B cell (primary cell): Measurements from ENCODE around the gene DCAF15. TPM values are rescaled to one million over a fixed set of nuclear protein-coding genes. Genes with fewer than 3 reads are reported as not detected.
A peak's percentile ranks its signal among the peaks of the same experiment; 100 is the strongest.

Experiments used
- ATAC-seq: fragments of 200-7000 bp; cut with Tn5 transposase; one replicate; pipeline ENCODE4 v1.10.0; 2021; ENCODE audit warnings: low read depth, mild to moderate bottlenecking, moderate number of reproducible peaks, moderate library complexity
- CTCF ChIA-PET: fragments of 350-600 bp; sonication (Branson Sonifier 250); formaldehyde crosslinking; loops from one replicate; lab custom pipeline; 2021; ENCODE audit warnings: antibody characterized with exemption, inconsistent platforms; lab: Charles Lee
- POLR2A ChIA-PET: fragments of 350-600 bp; sonication (Branson Sonifier 250); formaldehyde crosslinking; loops from one replicate; lab custom pipeline; 2021; ENCODE audit warnings: antibody characterized with exemption; lab: Charles Lee
- DNase-seq: peaks from one replicate; pipeline ENCODE4 v3.0.0; 2013
- H2AFZ ChIP-seq: 2 replicates; pipeline ENCODE4 v1.6.1; 2012; ENCODE audit warnings: mild to moderate bottlenecking, low read depth, low read length; ENCODE audit not compliant: insufficient read depth, poor library complexity, severe bottlenecking
- H3K27ac ChIP-seq, 2 donors: 1 replicate in 1 of 2; 2 replicates in 1 of 2; pipeline ENCODE4 v1.5.1; 2012 to 2013; ENCODE audit warnings: low read length in 2 of 2, mild to moderate bottlenecking in 2 of 2, moderate library complexity in 1 of 2
- H3K27me3 ChIP-seq, 4 experiments: fragments of 200-600 bp in 1 of 4; sonication (generic) in 1 of 4; replicated peaks in 1 of 4; 1 replicate in 2 of 4; 2 replicates in 2 of 4; pipeline versions ENCODE4 v1.6.1 to v1.7.0; 2013 to 2016; ENCODE audit warnings: low read length in 3 of 4, mild to moderate bottlenecking in 2 of 4, mixed read lengths in 1 of 4, moderate library complexity in 1 of 4; ENCODE audit not compliant: insufficient read depth in 4 of 4, control insufficient read depth in 3 of 4; ENCODE audit errors: control extremely low read depth in 1 of 4
- H3K36me3 ChIP-seq, 2 experiments: replicated peaks in 1 of 2; 1 replicate in 1 of 2; 2 replicates in 1 of 2; pipeline versions ENCODE4 v1.6.1 to v1.7.1; 2013; ENCODE audit warnings: low read length in 1 of 2; ENCODE audit not compliant: insufficient read depth in 2 of 2, control insufficient read depth in 1 of 2; ENCODE audit errors: control extremely low read depth in 1 of 2, extremely low read depth in 1 of 2
- H3K4me1 ChIP-seq, 2 donors: fragments of 200-600 bp in 1 of 2; sonication (generic) in 1 of 2; 1 replicate in 1 of 2; 2 replicates in 1 of 2; pipeline versions ENCODE4 v1.5.1 to v1.6.1; 2013 to 2017; ENCODE audit warnings: low read length in 2 of 2; ENCODE audit not compliant: control insufficient read depth in 2 of 2, insufficient read depth in 2 of 2
- H3K4me2 ChIP-seq: replicated peaks from 2 replicates; pipeline ENCODE3; 2012; ENCODE audit warnings: mild to moderate bottlenecking, low read depth, low read length; ENCODE audit not compliant: poor library complexity, severe bottlenecking
- H3K4me3 ChIP-seq, 5 experiments: fragments of 200-600 bp in 1 of 5; sonication (generic) in 1 of 5; 1 replicate in 3 of 5; 2 replicates in 2 of 5; pipeline versions ENCODE4 v1.5.1 to v1.7.0; 2011 to 2016; ENCODE audit warnings: low read length in 4 of 5, mild to moderate bottlenecking in 4 of 5, low read depth in 2 of 5, control low read depth in 1 of 5, moderate library complexity in 1 of 5; ENCODE audit not compliant: insufficient read depth in 1 of 5; ENCODE audit errors: control extremely low read depth in 1 of 5, extremely low read depth in 1 of 5
- H3K79me2 ChIP-seq: fragments of 200-600 bp; sonication (generic); one replicate; pipeline ENCODE4 v1.6.0; 2016; ENCODE audit warnings: low read length; ENCODE audit not compliant: control insufficient read depth, insufficient read depth
- H3K9ac ChIP-seq: fragments of 200-600 bp; sonication (generic); 2 replicates; pipeline ENCODE4 v1.6.1; 2017; ENCODE audit warnings: mild to moderate bottlenecking, low read length, moderate library complexity
- H3K9me3 ChIP-seq, 3 donors: one replicate each; pipeline versions ENCODE4 v1.6.1 to v1.7.1; 2013; ENCODE audit warnings: low read length in 2 of 3; ENCODE audit not compliant: control insufficient read depth in 2 of 3, insufficient read depth in 1 of 3; ENCODE audit errors: control extremely low read depth in 1 of 3
- H4K20me1 ChIP-seq: 2 replicates; pipeline ENCODE4 v1.6.0; 2012; ENCODE audit warnings: mild to moderate bottlenecking, low read length; ENCODE audit not compliant: insufficient read depth, control insufficient read depth, poor library complexity, severe bottlenecking
- H3K27ac Mint-ChIP-seq: one replicate; pipeline ENCODE4 v1.8.0; 2021; ENCODE audit warnings: mixed read lengths
- H3K27me3 Mint-ChIP-seq: one replicate; pipeline ENCODE4 v1.8.0; 2021; ENCODE audit warnings: mixed read lengths
- H3K4me1 Mint-ChIP-seq: one replicate; pipeline ENCODE4 v1.8.0; 2021; ENCODE audit warnings: mixed read lengths
- H3K4me3 Mint-ChIP-seq: one replicate; pipeline ENCODE4 v1.8.0; 2021; ENCODE audit warnings: mixed read lengths
- H3K9me3 Mint-ChIP-seq: one replicate; pipeline ENCODE4 v1.8.0; 2022; ENCODE audit warnings: mixed read lengths; ENCODE audit not compliant: insufficient read depth
- EZH2 ChIP-seq: IDR thresholded peaks from 2 replicates; pipeline ENCODE4 v1.6.1; 2012; ENCODE audit warnings: borderline replicate concordance, low read depth, mild to moderate bottlenecking, moderate library complexity, low read length; ENCODE audit not compliant: insufficient read depth, poor library complexity, severe bottlenecking
- WGBS: methylation state at CpG from one replicate; pipeline ENCODE4 v1.1.5; 2013; ENCODE audit warnings: missing lambda C conversion rate; ENCODE audit not compliant: insufficient coverage; 5-methylcytosine and 5-hydroxymethylcytosine counted together
- intact Hi-C: fragments of 100-400 bp; cut with micrococcal nuclease; formaldehyde crosslinking; loops from one replicate; pipeline ENCODE4 v1.10.0; 2022
- polyA plus RNA-seq: library from polyadenylated mRNA; depleted of rRNA; stranded (reverse); fragments of >200 nt; gene quantifications from 2 replicates; pipeline ENCODE4 v1.2.3, GENCODE V29; 2012
- total RNA-seq, 2 donors: library from RNA; stranded (reverse); fragments of 120-200 nt in 1 of 2; gene quantifications; 1 replicate in 1 of 2; 2 replicates in 1 of 2; pipeline versions ENCODE4 v1.2.3 to v1.2.4, GENCODE V29; 2013 to 2022
- TF ChIP-seq, protein P1 (sequence below): fragments of 200-600 bp; IDR thresholded peaks from one replicate; pipeline ENCODE4 v1.8.0; 2022; ENCODE audit warnings: antibody characterized with exemption, mild to moderate bottlenecking

The DCAF15 gene
- total and polyA plus RNA-seq, 2 donors (not counting 1 experiment from before 2014, with no cell fraction given): 116 to 157 TPM

DNA sequence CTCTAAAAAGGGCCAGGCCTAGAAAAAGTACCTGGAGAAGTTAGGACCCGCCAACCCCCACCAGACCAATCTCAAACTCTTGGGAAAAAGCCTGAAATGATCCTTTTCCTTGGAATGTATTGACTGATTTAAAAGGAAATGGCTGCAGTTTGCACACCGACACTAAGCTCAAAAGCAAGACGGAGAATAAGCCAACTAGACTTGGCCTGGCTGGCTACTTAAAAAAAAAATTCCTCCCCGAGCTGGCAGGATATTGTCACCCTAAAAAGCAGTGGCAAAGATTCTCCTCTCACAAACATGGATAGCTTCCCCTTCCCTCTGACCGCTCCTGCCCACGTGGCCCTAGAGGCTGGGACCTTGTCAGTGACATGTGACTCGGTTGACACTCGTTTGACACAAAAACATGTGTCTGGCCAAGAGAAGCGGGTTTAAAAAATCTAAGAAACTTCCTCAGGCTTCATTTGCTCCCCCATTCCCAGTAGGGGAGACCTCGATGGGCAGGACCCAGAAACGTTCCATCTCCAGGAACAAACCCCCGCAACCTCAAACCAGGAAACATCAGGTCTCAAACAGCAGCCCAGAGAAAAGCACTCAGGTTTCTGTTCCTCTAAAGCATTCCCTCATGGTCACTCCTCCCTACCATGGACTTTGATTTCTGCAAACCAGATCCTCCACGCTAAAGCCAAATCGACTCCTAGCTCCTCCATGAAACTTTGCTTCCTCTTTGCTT is 52.5 kb downstream of the DCAF15 start:
- Histone ChIP-seq H3K4me3 (peak overlapping the region in 4 of 5 experiments; percentile 47 to 96 (median 65)), H3K4me2 (peak overlapping the region; percentile 87), H3K27me3 (no peaks in the 10 kb centered on the region), H3K27ac (peak overlapping the region; percentile 99 to 100), H3K9ac (peak overlapping the region; percentile 100), H4K20me1 (no peaks in the 10 kb centered on the region), H2AFZ (no peak overlapping the region), H3K36me3 (no peaks in the 10 kb centered on the region), H3K79me2 (peaks cover 25% of the 10 kb centered on the region), H3K4me1 (peaks cover 56 to 61% of the 10 kb centered on the region in 2 donors), H3K9me3 (no peaks in the 10 kb centered on the region)
- H3K27ac Mint-ChIP-seq: peak overlapping the region; percentile 95
- peaks cover 61% of the 10 kb centered on the region for H3K4me1 Mint-ChIP-seq
- POLR2A ChIA-PET: interaction anchor here (0.7 to 5.0 kb wide), 7 partner anchors 10 to 158 kb away, joined by 3 to 42 read pairs (median 6); partner anchors contain the start of genes DCAF15 and IL27RA
- H3K27me3 Mint-ChIP-seq: no peaks in the 10 kb centered on the region
- 6% methylated on average over 9 of the region's 14 CpGs for WGBS
- ATAC-seq (no peak), DNase-seq (peak; percentile 81)
- intact Hi-C loops: loop anchor here (1.0 to 5.0 kb wide), 3 partner anchors 15 to 902 kb away; partner anchors contain the start of genes ADGRE5 and LYL1
- no peak for TF ChIP-seq EZH2
- TF ChIP-seq, protein P1, sequence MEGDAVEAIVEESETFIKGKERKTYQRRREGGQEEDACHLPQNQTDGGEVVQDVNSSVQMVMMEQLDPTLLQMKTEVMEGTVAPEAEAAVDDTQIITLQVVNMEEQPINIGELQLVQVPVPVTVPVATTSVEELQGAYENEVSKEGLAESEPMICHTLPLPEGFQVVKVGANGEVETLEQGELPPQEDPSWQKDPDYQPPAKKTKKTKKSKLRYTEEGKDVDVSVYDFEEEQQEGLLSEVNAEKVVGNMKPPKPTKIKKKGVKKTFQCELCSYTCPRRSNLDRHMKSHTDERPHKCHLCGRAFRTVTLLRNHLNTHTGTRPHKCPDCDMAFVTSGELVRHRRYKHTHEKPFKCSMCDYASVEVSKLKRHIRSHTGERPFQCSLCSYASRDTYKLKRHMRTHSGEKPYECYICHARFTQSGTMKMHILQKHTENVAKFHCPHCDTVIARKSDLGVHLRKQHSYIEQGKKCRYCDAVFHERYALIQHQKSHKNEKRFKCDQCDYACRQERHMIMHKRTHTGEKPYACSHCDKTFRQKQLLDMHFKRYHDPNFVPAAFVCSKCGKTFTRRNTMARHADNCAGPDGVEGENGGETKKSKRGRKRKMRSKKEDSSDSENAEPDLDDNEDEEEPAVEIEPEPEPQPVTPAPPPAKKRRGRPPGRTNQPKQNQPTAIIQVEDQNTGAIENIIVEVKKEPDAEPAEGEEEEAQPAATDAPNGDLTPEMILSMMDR: no peak
- H3K9me3 Mint-ChIP-seq: no peaks in the 10 kb centered on the region
- peak overlapping the region; percentile 90 for H3K4me3 Mint-ChIP-seq
- CTCF ChIA-PET: interaction anchor here (0.6 to 2.0 kb wide), 11 partner anchors 17 to 852 kb away, joined by 3 to 8 read pairs (median 3); partner anchors contain the start of genes ASF1B, DCAF15 and IL27RA
